ENCODE results near the gene FOXP1.

DNA sequence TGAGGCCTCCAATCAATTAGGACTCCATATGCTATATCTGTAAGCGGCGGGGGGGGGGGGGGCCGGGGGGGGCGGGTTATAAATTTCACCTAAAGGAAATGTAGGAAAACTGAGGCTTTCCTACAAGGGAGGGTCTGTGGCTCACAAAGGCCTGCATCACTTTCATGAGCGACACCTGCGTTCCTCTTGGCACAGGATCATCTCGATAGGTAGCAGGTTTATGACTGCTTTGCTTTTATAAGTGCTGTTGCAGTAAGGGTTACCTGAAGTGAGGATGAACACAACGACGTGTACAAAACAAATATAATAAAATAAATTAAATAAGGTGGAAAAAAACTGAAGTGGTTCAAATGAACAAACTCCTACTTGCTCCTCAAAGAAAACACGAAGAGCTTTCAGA is 194.3 kb downstream of the FOXP1 start:
- TF ChIP-seq CTCF (IDR thresholded peaks at IDR 0.05) (no peak), POLR2AphosphoS5 (IDR thresholded peaks at IDR 0.05; ENCODE audit: low read depth, low read length) (no peak)
- TF ChIP-seq, protein P1, sequence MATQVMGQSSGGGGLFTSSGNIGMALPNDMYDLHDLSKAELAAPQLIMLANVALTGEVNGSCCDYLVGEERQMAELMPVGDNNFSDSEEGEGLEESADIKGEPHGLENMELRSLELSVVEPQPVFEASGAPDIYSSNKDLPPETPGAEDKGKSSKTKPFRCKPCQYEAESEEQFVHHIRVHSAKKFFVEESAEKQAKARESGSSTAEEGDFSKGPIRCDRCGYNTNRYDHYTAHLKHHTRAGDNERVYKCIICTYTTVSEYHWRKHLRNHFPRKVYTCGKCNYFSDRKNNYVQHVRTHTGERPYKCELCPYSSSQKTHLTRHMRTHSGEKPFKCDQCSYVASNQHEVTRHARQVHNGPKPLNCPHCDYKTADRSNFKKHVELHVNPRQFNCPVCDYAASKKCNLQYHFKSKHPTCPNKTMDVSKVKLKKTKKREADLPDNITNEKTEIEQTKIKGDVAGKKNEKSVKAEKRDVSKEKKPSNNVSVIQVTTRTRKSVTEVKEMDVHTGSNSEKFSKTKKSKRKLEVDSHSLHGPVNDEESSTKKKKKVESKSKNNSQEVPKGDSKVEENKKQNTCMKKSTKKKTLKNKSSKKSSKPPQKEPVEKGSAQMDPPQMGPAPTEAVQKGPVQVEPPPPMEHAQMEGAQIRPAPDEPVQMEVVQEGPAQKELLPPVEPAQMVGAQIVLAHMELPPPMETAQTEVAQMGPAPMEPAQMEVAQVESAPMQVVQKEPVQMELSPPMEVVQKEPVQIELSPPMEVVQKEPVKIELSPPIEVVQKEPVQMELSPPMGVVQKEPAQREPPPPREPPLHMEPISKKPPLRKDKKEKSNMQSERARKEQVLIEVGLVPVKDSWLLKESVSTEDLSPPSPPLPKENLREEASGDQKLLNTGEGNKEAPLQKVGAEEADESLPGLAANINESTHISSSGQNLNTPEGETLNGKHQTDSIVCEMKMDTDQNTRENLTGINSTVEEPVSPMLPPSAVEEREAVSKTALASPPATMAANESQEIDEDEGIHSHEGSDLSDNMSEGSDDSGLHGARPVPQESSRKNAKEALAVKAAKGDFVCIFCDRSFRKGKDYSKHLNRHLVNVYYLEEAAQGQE (IDR thresholded peaks at IDR 0.05; ENCODE audit: insufficient read depth in 1 of 2, low read depth in 2 of 2, low read length in 1 of 2) = no peak

Data from Panc1 (cell line).